Measurements from ENCODE around the gene MCHR1. TPM values are rescaled to one million over a fixed set of nuclear protein-coding genes. Genes with fewer than 3 reads are reported as not detected.

Gene MCHR1
- total RNA-seq, 2 experiments from 2014 or later, result not detected

GRCh38 chr22:40727070-40727963 lies 48.0 kb downstream of the MCHR1 start:
- DNase-seq (no peak), ATAC-seq (no peak)
- H3K4me1 Mint-ChIP-seq, result peaks cover 36% of the 10 kb centered on the region
- peak overlapping the region; percentile 68 for H3K27ac Mint-ChIP-seq
- no peaks in the 10 kb centered on the region for H3K27me3 Mint-ChIP-seq
- H3K4me3 Mint-ChIP-seq, result peak overlapping the region; percentile 16
- CTCF ChIA-PET, result interaction anchor here (0.7 to 1.5 kb wide), 9 partner anchors 10 to 367 kb away, joined by 3 to 11 read pairs (median 4); no protein-coding TSS in a partner anchor
- no peaks in the 10 kb centered on the region for H3K9me3 Mint-ChIP-seq (ENCODE audit: low read depth)
- peaks cover 7% of the 10 kb centered on the region for H3K36me3 Mint-ChIP-seq

- Mint-ChIP-seq H3K4me1 (peaks cover 42% of the 10 kb centered on the region), H3K9me3 (ENCODE audit: low read depth) (no peaks in the 10 kb centered on the region), H3K27me3 (no peaks in the 10 kb centered on the region), H3K27ac (peak overlapping the region; percentile 87), H3K4me3 (no peak overlapping the region), H3K36me3 (peaks cover 7% of the 10 kb centered on the region)
- ATAC-seq, result no peak
- no peak for DNase-seq
- CTCF ChIA-PET, result interaction anchor here (0.7 to 1.5 kb wide), 9 partner anchors 11 to 366 kb away, joined by 3 to 11 read pairs (median 3); no protein-coding TSS in a partner anchor
Observed at GRCh38 chr22:40727964-40728615, 48.8 kb downstream of the MCHR1 start.

GRCh38 chr22:40728731-40729189 lies 49.5 kb downstream of the MCHR1 start:
- H3K36me3 Mint-ChIP-seq, result peaks cover 6% of the 10 kb centered on the region
- DNase-seq (peak; percentile 78), ATAC-seq (peak; percentile 47)
- H3K27me3 Mint-ChIP-seq, result no peaks in the 10 kb centered on the region
- CTCF ChIA-PET, result interaction anchor here (0.8 to 1.4 kb wide), 7 partner anchors 12 to 83 kb away, joined by 3 to 11 read pairs (median 3); no protein-coding TSS in a partner anchor
- peaks cover 43% of the 10 kb centered on the region for H3K4me1 Mint-ChIP-seq
- H3K9me3 Mint-ChIP-seq (ENCODE audit: low read depth), result no peaks in the 10 kb centered on the region
- H3K4me3 Mint-ChIP-seq, result peak overlapping the region; percentile 20
- peak overlapping the region; percentile 87 for H3K27ac Mint-ChIP-seq

GRCh38 chr22:40729284-40729683 lies 50.0 kb downstream of the MCHR1 start:
- Mint-ChIP-seq H3K4me1 (peaks cover 44% of the 10 kb centered on the region), H3K27ac (no peak overlapping the region), H3K4me3 (no peak overlapping the region)

More at GRCh38 chr22:40729284-40729683, 50.0 kb downstream of the MCHR1 start:
- CTCF ChIA-PET, result interaction anchor here (1.2 to 1.4 kb wide), 3 partner anchors 12 to 31 kb away, joined by 3 to 4 read pairs (median 4); no protein-coding TSS in a partner anchor
- H3K36me3 Mint-ChIP-seq, result peaks cover 6% of the 10 kb centered on the region
- no peaks in the 10 kb centered on the region for H3K9me3 Mint-ChIP-seq (ENCODE audit: low read depth)
- H3K27me3 Mint-ChIP-seq, result no peaks in the 10 kb centered on the region
- no peak for ATAC-seq
- no peak for DNase-seq

Other genes with a start within 250 kb of the MCHR1 start
- gene MRTFA, start 42.8 kb upstream of the MCHR1 start, total RNA-seq, result 10 to 100 TPM; 59.4 to 74.0 TPM
- 10 to 100 TPM; 19.0 to 24.5 TPM for gene SLC25A17, start 139.9 kb downstream of the MCHR1 start, total RNA-seq
- 100 to 1,000 TPM; 120 to 150 TPM for gene ST13, start 177.2 kb downstream of the MCHR1 start, total RNA-seq
- 10 to 100 TPM; 11.2 to 12.5 TPM for gene XPNPEP3, start 177.7 kb downstream of the MCHR1 start, total RNA-seq
- gene DNAJB7, start 182.6 kb downstream of the MCHR1 start, total RNA-seq, result not detected

Measured in activated CD8-positive, alpha-beta memory T cell treated with anti-CD3 and anti-CD28 coated beads, Interleukin-2, amount 10 ng/mL, durations not matched to agents 7 days and 5 days (primary cell).